Activated T-helper 2 cell treated with anti-CD3 and anti-CD28 coated beads, Interferon-gamma antibody, Interleukin-2, Interleukin-4, amounts not matched to agents 10 μg/mL and 5 μg/mL and 100 μg/mL, durations not matched to agents 14 hours and 24 hours and 36 hours (primary cell): ENCODE results near the gene NRP1. TPM values are rescaled to one million over a fixed set of nuclear protein-coding genes. Genes with fewer than 3 reads are reported as not detected.
"Not testable (repeated sequence)": the region's sequence is repeated elsewhere in the genome, so short reads cannot be mapped to it uniquely, and the experiment has no call there.

ENCODE experiments used
- DNase-seq: peaks from one replicate; pipeline ENCODE4 v3.0.0; 2021; ENCODE audit warnings: low spot score
- H3K27ac Mint-ChIP-seq: one replicate; pipeline ENCODE4 v1.8.0; 2021; ENCODE audit warnings: mixed read lengths
- H3K27me3 Mint-ChIP-seq: one replicate; pipeline ENCODE4 v1.8.0; 2021; ENCODE audit warnings: low read depth, mixed read lengths
- H3K36me3 Mint-ChIP-seq: one replicate; pipeline ENCODE4 v1.8.0; 2021; ENCODE audit warnings: low read depth, mixed read lengths
- H3K4me1 Mint-ChIP-seq: one replicate; pipeline ENCODE4 v1.8.0; 2021; ENCODE audit warnings: low read depth, mixed read lengths
- H3K4me3 Mint-ChIP-seq: one replicate; pipeline ENCODE4 v1.8.0; 2021; ENCODE audit warnings: low read depth, mild to moderate bottlenecking, moderate library complexity, mixed read lengths
- H3K9me3 Mint-ChIP-seq: one replicate; pipeline ENCODE4 v1.8.0; 2021; ENCODE audit warnings: mixed read lengths
- intact Hi-C: fragments of 100-400 bp; cut with micrococcal nuclease; formaldehyde crosslinking; loops from one replicate; pipeline ENCODE4 v1.15.1; 2023
- total RNA-seq: library from RNA; stranded (reverse); gene quantifications from 2 replicates; pipeline ENCODE4 v1.2.3, GENCODE V29; 2022

Gene NRP1
- 6.1 and 6.6 TPM in 2 replicates for total RNA-seq

DNA sequence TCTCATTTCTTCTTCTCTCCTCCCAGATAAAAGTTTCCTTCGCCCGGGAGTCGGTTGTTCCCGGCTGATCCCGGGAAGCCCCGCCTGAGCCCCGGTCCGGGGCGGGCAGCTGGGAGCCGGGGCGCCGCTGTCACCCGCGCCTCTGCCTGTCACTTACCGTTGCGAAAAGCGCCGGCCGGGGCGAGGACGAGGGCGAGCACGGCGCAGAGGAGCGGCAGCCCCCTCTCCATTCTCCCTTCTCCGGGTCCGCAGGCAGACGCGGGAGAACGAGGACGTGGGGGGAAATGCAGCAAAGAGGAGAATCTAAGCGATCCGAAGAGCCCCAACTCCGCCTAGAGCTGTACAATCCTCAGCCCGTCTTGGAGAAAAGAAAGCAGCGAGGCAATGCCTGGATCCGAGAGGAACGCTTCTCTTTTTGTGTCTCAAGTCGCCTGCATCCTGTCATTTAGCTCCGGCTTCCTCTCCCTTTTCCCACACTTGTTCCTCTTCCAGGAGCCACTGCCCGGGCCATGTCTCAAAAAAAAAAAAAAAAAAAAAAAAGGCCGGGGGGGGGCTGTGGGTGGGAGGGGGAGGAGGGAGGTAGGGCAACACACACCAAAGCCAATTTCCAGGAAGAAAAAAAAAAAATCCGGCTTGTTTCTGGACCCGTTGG is at the start of gene NRP1:
TSS of gene NRP1 (minus strand) at position 515 of the 652 bp plus-strand sequence. CDS start at position 230, 285 bp downstream.
- Mint-ChIP-seq H3K27me3 (peaks cover 65% of the 10 kb centered on the region), H3K27ac (peak within 1 kb of the TSS; percentile 67), H3K36me3 (no peaks in the 10 kb centered on the region), H3K4me3 (peak within 1 kb of the TSS; percentile 86), H3K9me3 (no peaks in the 10 kb centered on the region), H3K4me1 (peaks cover 35% of the 10 kb centered on the region)
- no peak for DNase-seq
- intact Hi-C loops = loop anchor here (2.0 to 10.0 kb wide), 3 partner anchors 43 to 331 kb away; no protein-coding TSS in a partner anchor

DNA sequence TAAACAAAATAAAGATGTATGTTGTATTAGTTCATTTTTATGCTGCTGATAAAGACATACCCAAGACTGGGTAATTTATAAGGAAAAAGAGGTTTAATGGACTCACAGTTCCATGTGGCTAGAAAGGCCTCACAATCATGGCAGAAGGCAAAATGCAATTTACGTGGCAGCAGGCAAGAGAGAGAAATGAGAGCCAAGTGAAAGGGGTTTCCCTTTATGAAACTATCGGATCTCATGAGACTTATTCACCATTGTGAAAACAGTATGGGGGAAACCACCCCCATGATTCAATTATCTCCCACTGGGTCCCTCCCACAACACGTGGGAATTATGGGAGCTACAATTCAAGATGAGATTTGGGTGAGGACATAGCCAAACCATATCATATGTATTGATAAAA is 49.7 kb upstream of the NRP1 start:
- H3K4me3 Mint-ChIP-seq, H3K4me1 Mint-ChIP-seq, H3K36me3 Mint-ChIP-seq, H3K27ac Mint-ChIP-seq, H3K9me3 Mint-ChIP-seq, intact Hi-C loops, DNase-seq: not testable (repeated sequence)
- peaks cover 18% of the 10 kb centered on the region for H3K27me3 Mint-ChIP-seq

DNA sequence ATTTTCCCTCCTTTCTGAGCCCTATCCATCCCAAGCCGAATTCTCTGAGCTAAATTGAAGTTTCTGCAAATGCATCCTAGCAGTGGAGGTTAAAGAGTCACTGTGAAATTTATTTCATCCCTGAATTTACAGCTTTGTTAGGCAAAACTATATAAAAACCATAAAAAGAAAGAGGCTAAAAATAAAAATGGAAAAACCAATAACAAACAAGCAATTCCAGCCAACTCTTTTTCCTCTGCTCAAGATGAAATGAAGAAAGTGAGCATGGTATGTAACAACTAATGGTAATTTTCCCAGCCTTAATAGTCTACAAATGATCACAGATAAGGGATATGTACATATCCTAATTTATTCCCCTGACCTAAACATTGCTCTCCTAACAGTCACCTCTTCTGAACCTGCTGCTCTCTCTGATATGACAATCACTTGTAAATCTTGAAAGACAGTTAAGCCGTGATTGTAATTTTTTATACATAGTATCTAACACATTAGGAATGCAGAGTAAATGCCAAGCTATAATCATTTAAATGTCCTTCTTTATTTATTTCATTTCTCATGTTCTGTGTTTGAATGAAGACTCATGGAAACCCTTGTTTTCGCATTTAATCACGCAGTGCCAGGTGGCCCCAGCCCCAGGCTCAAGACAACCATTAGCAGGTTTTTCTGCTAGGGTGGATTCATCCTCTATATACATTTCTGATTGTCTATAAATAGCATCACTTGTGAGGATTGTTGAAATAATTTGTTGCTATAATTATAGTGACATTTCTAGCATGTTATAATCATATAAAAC is 48.6 kb upstream of the NRP1 start:
- H3K27ac Mint-ChIP-seq = no peak overlapping the region
- peaks cover 3% of the 10 kb centered on the region for H3K4me1 Mint-ChIP-seq
- H3K9me3 Mint-ChIP-seq = no peaks in the 10 kb centered on the region
- intact Hi-C loops = no loop called here
- no peak for DNase-seq
- H3K36me3 Mint-ChIP-seq = no peaks in the 10 kb centered on the region
- no peak overlapping the region for H3K4me3 Mint-ChIP-seq
- peaks cover 14% of the 10 kb centered on the region for H3K27me3 Mint-ChIP-seq

- H3K4me3 Mint-ChIP-seq = no peak overlapping the region
- DNase-seq = no peak
- H3K4me1 Mint-ChIP-seq = peaks cover 12% of the 10 kb centered on the region
- H3K27ac Mint-ChIP-seq = no peak overlapping the region
- no peaks in the 10 kb centered on the region for H3K36me3 Mint-ChIP-seq
- H3K27me3 Mint-ChIP-seq = peaks cover 12% of the 10 kb centered on the region
- intact Hi-C loops = no loop called here
- H3K9me3 Mint-ChIP-seq = no peaks in the 10 kb centered on the region
Observed at GRCh38 chr10:33382216-33382600, 47.7 kb upstream of the NRP1 start.

DNA sequence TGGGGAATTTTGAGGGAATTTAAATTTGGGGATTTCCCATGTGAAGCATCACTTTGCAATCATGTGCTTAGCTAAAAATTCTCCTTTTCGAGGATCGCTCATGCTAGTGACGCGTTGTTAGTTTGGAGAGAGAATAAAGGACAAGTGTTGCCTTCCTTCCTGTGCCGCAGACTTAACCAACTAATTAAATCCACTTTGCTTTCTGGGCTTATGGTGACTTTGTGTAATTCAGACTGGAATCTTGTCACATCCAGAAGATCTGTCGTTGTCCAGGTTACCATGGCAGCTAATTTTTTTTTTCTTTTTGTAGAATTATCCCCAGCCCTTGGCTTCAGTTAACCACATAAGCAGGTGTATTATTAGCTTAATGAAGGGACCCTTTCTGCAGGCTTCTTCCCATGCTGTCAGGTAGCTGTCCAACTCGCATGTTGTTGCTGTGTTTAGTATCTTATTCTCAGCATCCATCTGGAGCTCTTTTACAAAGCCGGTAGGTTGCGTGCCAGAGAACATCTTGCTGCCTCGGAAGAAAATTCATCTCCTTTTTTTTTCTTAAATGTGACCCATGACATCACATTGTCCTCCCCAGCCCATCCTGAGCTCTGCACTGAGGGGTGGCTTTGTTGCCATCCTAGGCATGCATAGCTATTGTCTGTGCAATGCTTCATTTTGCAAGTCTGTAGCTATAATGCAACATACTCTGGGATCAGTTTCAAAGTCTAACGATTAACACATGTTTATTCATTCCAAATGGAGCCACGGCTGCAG is 47.2 kb upstream of the NRP1 start:
- H3K4me1 Mint-ChIP-seq = peaks cover 18% of the 10 kb centered on the region
- DNase-seq = no peak
- peaks cover 12% of the 10 kb centered on the region for H3K27me3 Mint-ChIP-seq
- H3K4me3 Mint-ChIP-seq = no peak overlapping the region
- H3K27ac Mint-ChIP-seq = no peak overlapping the region
- H3K9me3 Mint-ChIP-seq = no peaks in the 10 kb centered on the region
- H3K36me3 Mint-ChIP-seq = no peaks in the 10 kb centered on the region
- intact Hi-C loops = no loop called here

DNA sequence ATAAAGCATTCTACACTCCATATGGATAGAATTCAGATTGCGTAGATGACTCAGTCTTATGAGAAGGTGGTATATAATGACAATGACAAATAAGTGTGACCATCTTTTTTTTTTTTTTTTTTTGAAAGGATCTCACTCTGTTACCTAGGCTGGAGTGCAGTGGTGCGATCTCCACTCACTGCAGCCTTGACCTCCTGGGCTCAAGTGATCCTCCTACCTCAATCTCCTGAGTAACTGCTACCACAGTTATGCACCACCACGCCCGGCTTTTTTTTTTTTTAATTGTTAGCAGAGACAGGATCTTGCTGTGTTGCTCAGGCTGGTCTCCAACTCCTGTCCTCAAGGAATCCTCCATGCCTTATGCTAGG is 43.2 kb upstream of the NRP1 start:
- Mint-ChIP-seq H3K4me3 (no peak overlapping the region), H3K36me3 (no peaks in the 10 kb centered on the region), H3K27me3 (peaks cover 9% of the 10 kb centered on the region), H3K9me3 (no peaks in the 10 kb centered on the region), H3K27ac (no peak overlapping the region), H3K4me1 (peaks cover 28% of the 10 kb centered on the region)
- intact Hi-C loops = loop anchor here (1.0 to 5.0 kb wide), 4 partner anchors 11 to 43 kb away; partner anchors contain the start of gene NRP1
- no peak for DNase-seq

GRCh38 chr10:33376976-33377657 is 42.6 kb upstream of the NRP1 start:
- peaks cover 6% of the 10 kb centered on the region for H3K27me3 Mint-ChIP-seq
- intact Hi-C loops = loop anchor here (1.0 to 5.0 kb wide), 4 partner anchors 11 to 42 kb away; partner anchors contain the start of gene NRP1
- H3K27ac Mint-ChIP-seq = peak overlapping the region; percentile 39
- no peaks in the 10 kb centered on the region for H3K9me3 Mint-ChIP-seq
- peaks cover 28% of the 10 kb centered on the region for H3K4me1 Mint-ChIP-seq
- DNase-seq = no peak
- H3K36me3 Mint-ChIP-seq = no peaks in the 10 kb centered on the region
- no peak overlapping the region for H3K4me3 Mint-ChIP-seq

DNA sequence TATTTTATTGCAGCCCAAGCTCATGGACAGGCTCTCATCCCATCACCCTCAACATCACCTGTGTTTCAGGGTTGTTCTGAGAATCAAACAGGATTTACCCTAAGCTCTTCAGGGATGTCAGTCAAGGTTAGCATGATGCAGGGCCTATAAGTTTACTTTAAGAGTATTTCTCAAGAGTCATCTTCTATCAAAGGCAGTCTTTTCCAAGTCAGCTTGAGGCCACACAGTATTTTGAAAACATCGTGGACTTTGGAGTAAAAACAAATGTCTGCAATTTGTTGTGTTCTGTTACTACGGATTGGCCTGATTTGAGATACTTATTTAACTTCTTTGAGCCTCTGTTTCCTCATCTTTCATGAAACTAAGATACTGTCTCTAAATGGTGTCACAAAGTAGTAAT is 42.0 kb upstream of the NRP1 start:
- Mint-ChIP-seq H3K4me3 (no peak overlapping the region), H3K4me1 (peaks cover 28% of the 10 kb centered on the region), H3K27me3 (peaks cover 6% of the 10 kb centered on the region), H3K27ac (no peak overlapping the region), H3K9me3 (no peaks in the 10 kb centered on the region), H3K36me3 (no peaks in the 10 kb centered on the region)
- intact Hi-C loops = loop anchor here (2.0 to 5.0 kb wide), 3 partner anchors 14 to 42 kb away; partner anchors contain the start of gene NRP1
- DNase-seq = no peak

DNA sequence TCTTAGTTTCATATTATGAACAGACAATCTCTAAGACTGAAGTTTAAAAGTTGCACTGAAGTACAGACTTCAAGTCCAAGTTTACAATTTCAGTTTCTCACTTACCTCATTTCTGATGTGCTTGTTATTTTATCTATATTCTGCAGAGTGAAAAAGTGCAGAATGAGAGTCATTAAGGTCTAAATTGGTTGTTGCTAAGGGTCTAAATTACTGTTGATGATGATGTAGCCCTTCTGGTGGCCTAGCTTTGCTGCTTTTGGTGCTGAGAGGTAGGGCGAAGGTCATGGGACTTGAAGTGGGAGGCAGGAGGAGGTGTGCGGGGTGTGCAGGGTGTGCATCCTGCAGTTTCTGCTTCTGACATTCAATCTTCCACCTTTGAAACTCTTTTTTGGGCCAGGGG is 38.8 kb upstream of the NRP1 start:
- no peak for DNase-seq
- Mint-ChIP-seq H3K27me3 (no peaks in the 10 kb centered on the region), H3K9me3 (peaks cover 18% of the 10 kb centered on the region), H3K27ac (no peak overlapping the region), H3K4me1 (peaks cover 28% of the 10 kb centered on the region), H3K4me3 (no peak overlapping the region), H3K36me3 (no peaks in the 10 kb centered on the region)
- intact Hi-C loops = no loop called here

DNA sequence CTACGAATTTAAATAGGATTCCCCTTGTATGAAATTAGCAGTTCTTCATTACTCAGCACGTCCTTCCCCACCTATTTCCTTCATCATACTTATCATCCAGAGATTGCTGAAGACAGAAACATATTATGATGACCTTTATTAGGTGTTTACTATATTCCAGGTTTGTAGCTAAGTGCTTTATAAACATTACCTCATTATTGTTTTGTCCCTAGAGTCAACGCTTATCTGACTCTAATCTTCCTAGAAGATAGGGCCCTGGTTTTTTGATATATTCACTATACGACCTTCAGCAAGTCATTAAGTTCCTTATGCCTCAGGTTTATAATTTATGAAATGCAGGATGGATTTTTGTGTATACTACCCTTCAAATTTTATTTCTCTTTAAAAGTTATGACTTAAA is 36.8 kb upstream of the NRP1 start:
- intact Hi-C loops = no loop called here
- Mint-ChIP-seq H3K4me3 (no peak overlapping the region), H3K36me3 (no peaks in the 10 kb centered on the region), H3K4me1 (peaks cover 14% of the 10 kb centered on the region), H3K27ac (no peak overlapping the region), H3K27me3 (no peaks in the 10 kb centered on the region), H3K9me3 (peaks cover 31% of the 10 kb centered on the region)
- no peak for DNase-seq

- Mint-ChIP-seq H3K36me3 (no peaks in the 10 kb centered on the region), H3K27ac (no peak overlapping the region), H3K4me1 (peaks cover 14% of the 10 kb centered on the region), H3K9me3 (peaks cover 34% of the 10 kb centered on the region), H3K4me3 (no peak overlapping the region), H3K27me3 (no peaks in the 10 kb centered on the region)
- intact Hi-C loops = no loop called here
- DNase-seq = no peak
Observed at GRCh38 chr10:33370434-33370930, 36.0 kb upstream of the NRP1 start.

DNA sequence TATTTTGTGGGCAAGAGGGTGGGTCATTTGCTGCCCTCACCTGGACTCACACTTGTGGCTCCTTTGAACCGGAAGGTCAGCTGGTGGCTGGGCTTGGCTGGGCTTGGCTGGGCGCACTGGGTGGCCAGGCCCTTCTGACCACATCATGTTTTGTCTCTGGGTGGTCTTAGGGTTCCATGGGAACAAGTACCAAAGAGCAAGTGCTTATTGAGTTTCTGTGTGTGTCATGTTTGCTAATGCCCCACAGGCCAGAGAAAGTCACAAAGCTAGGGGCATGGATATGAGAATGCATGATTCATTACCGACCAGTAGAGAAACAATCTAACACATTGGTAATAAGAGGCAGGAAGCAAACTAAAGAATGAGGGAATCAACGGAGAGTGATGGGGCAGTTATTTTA is 33.6 kb upstream of the NRP1 start:
- no peak for DNase-seq
- H3K27me3 Mint-ChIP-seq = no peaks in the 10 kb centered on the region
- peaks cover 40% of the 10 kb centered on the region for H3K9me3 Mint-ChIP-seq
- intact Hi-C loops = loop anchor here (5.0 kb wide), 3 partner anchors 139 to 914 kb away; no protein-coding TSS in a partner anchor
- no peak overlapping the region for H3K4me3 Mint-ChIP-seq
- H3K4me1 Mint-ChIP-seq = peaks cover 26% of the 10 kb centered on the region
- H3K36me3 Mint-ChIP-seq = peaks cover 7% of the 10 kb centered on the region
- H3K27ac Mint-ChIP-seq = no peak overlapping the region
